ENCODE data around the gene DLX4. TPM values are rescaled to one million over a fixed set of nuclear protein-coding genes. Genes with fewer than 3 reads are reported as not detected.

DLX4 gene
- total and polyA plus RNA-seq, 10 of the 15 experiments (the other 5 are each of a cell fraction or from before 2014, with no cell fraction given), result 0.05 to 0.29 (median 0.15) TPM

- FAIRE-seq, result no peak
- H3K9me3 ChIP-seq (replicated peaks; ENCODE audit: control insufficient read depth, insufficient read depth, low read length), result no peaks in the 10 kb centered on the region; the same call in 1 of the 3 replicates
- CTCF ChIA-PET, result interaction anchor here (0.6 to 9.3 kb wide), 5 partner anchors 83 to 161 kb away, joined by 3 to 105 read pairs (median 5); no protein-coding TSS in a partner anchor
- no peak overlapping the region for H3K27ac ChIP-seq (ENCODE audit: control insufficient read depth, insufficient read depth)
- no TSS peak for BruUV-seq (replicated peaks)
- ATAC-seq, result no peak
- H3K4me1 ChIP-seq (ENCODE audit: control insufficient read depth, insufficient read depth, low read length), result 0 out of 2 replicates have a peak, but pooled peaks cover 3% of the 10 kb centered on the region
- RAD21 ChIA-PET (ENCODE audit: unreplicated experiment), result no interaction called here
- DNase-seq (ENCODE audit: low read depth, low spot score), result no peak
- H3K9ac ChIP-seq (ENCODE audit: control insufficient read depth, insufficient read depth, low read length), result no peak overlapping the region
- WGBS (ENCODE audit: insufficient coverage, insufficient replicate concordance, low lambda C conversion rate, missing lambda C conversion rate), result 23% methylated on average over 50 of the region's 50 CpGs
- H3K36me3 ChIP-seq (ENCODE audit: control insufficient read depth in 2 of 2, insufficient read depth in 2 of 2, low read length in 1 of 2), result no peaks in the 10 kb centered on the region
- no peak overlapping the region for H2AFZ ChIP-seq (ENCODE audit: control insufficient read depth, low read depth, low read length)
- no peaks in the 10 kb centered on the region for H3K79me2 ChIP-seq (ENCODE audit: control insufficient read depth, insufficient read depth, low read length)
- POLR2A ChIA-PET, result no interaction called here
- SMC1A ChIA-PET (ENCODE audit: uncharacterized antibody, unreplicated experiment), result no interaction called here
- H3K27me3 ChIP-seq (replicated peaks in 1 of 2; ENCODE audit: control insufficient read depth in 2 of 2, insufficient read depth in 2 of 2, low read length in 1 of 2), result peaks cover 17 to 28% of the 10 kb centered on the region in 2 experiments
- TF ChIP-seq HDAC2 (IDR thresholded peaks at IDR 0.05) (no peak), SUZ12 (IDR thresholded peaks at IDR 0.05; ENCODE audit: unreplicated experiment) (peak; percentile 84)
- in situ Hi-C loops (cut with MboI), result loop anchor here (5.0 to 10.0 kb wide), 2 partner anchors 290 to 422 kb away; partner anchors contain the start of gene SLC35B1
- no peaks in the 10 kb centered on the region for H4K20me1 ChIP-seq (ENCODE audit: control insufficient read depth, insufficient read depth)
- peak overlapping the region; percentile 44; the same call in 1 of the 2 replicates for H3K4me2 ChIP-seq (ENCODE audit: control insufficient read depth, insufficient read depth)
- H3K4me3 ChIP-seq, result no peak overlapping the region
- intact Hi-C loops (cut with micrococcal nuclease; ENCODE audit: unreplicated experiment), result loop anchor here (5.0 to 10.0 kb wide), 2 partner anchors 112 to 290 kb away; partner anchors contain the start of gene SLC35B1
Measured at GRCh38 chr17:49994085-49995054, 25.4 kb downstream of the DLX4 start.

- H3K36me3 ChIP-seq (ENCODE audit: control insufficient read depth in 2 of 2, insufficient read depth in 2 of 2, low read length in 1 of 2), result no peaks in the 10 kb centered on the region
- peaks cover 17 to 28% of the 10 kb centered on the region in 2 experiments for H3K27me3 ChIP-seq (replicated peaks in 1 of 2; ENCODE audit: control insufficient read depth in 2 of 2, insufficient read depth in 2 of 2, low read length in 1 of 2)
- ATAC-seq (no peak), FAIRE-seq (no peak), DNase-seq (ENCODE audit: low read depth, low spot score) (no peak)
- 0 out of 2 replicates have a peak, but pooled peaks cover 3% of the 10 kb centered on the region for H3K4me1 ChIP-seq (ENCODE audit: control insufficient read depth, insufficient read depth, low read length)
- in situ Hi-C loops (cut with MboI) (loop anchor here (5.0 to 10.0 kb wide), 2 partner anchors 290 to 423 kb away; partner anchors contain the start of gene SLC35B1), intact Hi-C loops (cut with micrococcal nuclease; ENCODE audit: unreplicated experiment) (loop anchor here (5.0 to 10.0 kb wide), 2 partner anchors 113 to 290 kb away; partner anchors contain the start of gene SLC35B1)
- H3K9me3 ChIP-seq (replicated peaks; ENCODE audit: control insufficient read depth, insufficient read depth, low read length), result no peaks in the 10 kb centered on the region; the same call in 1 of the 3 replicates
- WGBS (ENCODE audit: insufficient coverage, insufficient replicate concordance, low lambda C conversion rate, missing lambda C conversion rate), result 16% methylated on average over 26 of the region's 29 CpGs
- no peak within 1 kb of the TSS; the same call in 1 of the 2 replicates for H3K4me2 ChIP-seq (ENCODE audit: control insufficient read depth, insufficient read depth)
- no TSS peak for BruUV-seq (replicated peaks)
- no peak within 1 kb of the TSS for H2AFZ ChIP-seq (ENCODE audit: control insufficient read depth, low read depth, low read length)
- H3K79me2 ChIP-seq (ENCODE audit: control insufficient read depth, insufficient read depth, low read length), result no peaks in the 10 kb centered on the region
- TF ChIP-seq ZBED1 (IDR thresholded peaks at IDR 0.05; ENCODE audit: borderline replicate concordance), result no peak
- no peak for TF ChIP-seq MTA3 (IDR thresholded peaks at IDR 0.05; ENCODE audit: borderline replicate concordance, low read length)
- TF ChIP-seq BCL3 (IDR thresholded peaks at IDR 0.05; ENCODE audit: borderline replicate concordance, insufficient read depth, low read depth, low read length, poor library complexity, severe bottlenecking), result no peak
- TF ChIP-seq NR2C2 (IDR thresholded peaks at IDR 0.05; ENCODE audit: borderline replicate concordance, control insufficient read depth, insufficient read length, low read depth), result no peak
- TF ChIP-seq PML (IDR thresholded peaks at IDR 0.05; ENCODE audit: low read length), result no peak
- TF ChIP-seq SUPT20H (IDR thresholded peaks at IDR 0.05; ENCODE audit: borderline replicate concordance, control insufficient read depth, low read depth, low read length), result no peak
- no peak for TF ChIP-seq NR2F1 (conservative IDR thresholded peaks at IDR 0.05)
- no peak for TF ChIP-seq BMI1 (IDR thresholded peaks at IDR 0.05; ENCODE audit: borderline replicate concordance)
- no peak for TF ChIP-seq ZNF24 (IDR thresholded peaks at IDR 0.05)
- TF ChIP-seq EP300 (IDR thresholded peaks at IDR 0.05; ENCODE audit: borderline replicate concordance in 1 of 2, control insufficient read depth in 1 of 2, low read depth in 2 of 2, low read length in 2 of 2), result no peak
- no peak for TF ChIP-seq FOXK2 (IDR thresholded peaks at IDR 0.05)
- ChIA-PET SMC1A (ENCODE audit: uncharacterized antibody, unreplicated experiment) (interaction anchor here (2.5 to 3.4 kb wide), 2 partner anchors 43 to 119 kb away, joined by 6 to 20 read pairs; no protein-coding TSS in a partner anchor), CTCF (interaction anchor here (0.6 to 9.3 kb wide), 9 partner anchors 10 to 438 kb away, joined by 3 to 105 read pairs (median 19); no protein-coding TSS in a partner anchor), POLR2A (no interaction called here), RAD21 (ENCODE audit: unreplicated experiment) (interaction anchor here (3.4 kb wide), 1 partner anchor 133 kb away, joined by 19 read pairs; no protein-coding TSS in a partner anchor)
- H3K4me3 ChIP-seq, result no peak within 1 kb of the TSS
- no peak within 1 kb of the TSS for H3K27ac ChIP-seq (ENCODE audit: control insufficient read depth, insufficient read depth)
- no peaks in the 10 kb centered on the region for H4K20me1 ChIP-seq (ENCODE audit: control insufficient read depth, insufficient read depth)
- H3K9ac ChIP-seq (ENCODE audit: control insufficient read depth, insufficient read depth, low read length), result no peak within 1 kb of the TSS
Measured at GRCh38 chr17:49995055-49995738, 26.2 kb downstream of the DLX4 start, which contains the start of gene DLX3. Gene DLX3, minus strand, starts transcription at chr17:49995224. Its CDS starts 226 bp downstream, at chr17:49994998.
